Middle frontal gyrus (tissue), 1 donor: ENCODE results near the gene IMPDH1.
"Not testable (repeated sequence)": the region's sequence is repeated elsewhere in the genome, so short reads cannot be mapped to it uniquely, and the experiment has no call there.

Source experiments
- DNase-seq: peaks from one replicate; pipeline ENCODE4 v3.0.0-alpha.2; 2015; ENCODE audit warnings: low spot score; ENCODE audit errors: extremely low spot score

IMPDH1 gene

DNA sequence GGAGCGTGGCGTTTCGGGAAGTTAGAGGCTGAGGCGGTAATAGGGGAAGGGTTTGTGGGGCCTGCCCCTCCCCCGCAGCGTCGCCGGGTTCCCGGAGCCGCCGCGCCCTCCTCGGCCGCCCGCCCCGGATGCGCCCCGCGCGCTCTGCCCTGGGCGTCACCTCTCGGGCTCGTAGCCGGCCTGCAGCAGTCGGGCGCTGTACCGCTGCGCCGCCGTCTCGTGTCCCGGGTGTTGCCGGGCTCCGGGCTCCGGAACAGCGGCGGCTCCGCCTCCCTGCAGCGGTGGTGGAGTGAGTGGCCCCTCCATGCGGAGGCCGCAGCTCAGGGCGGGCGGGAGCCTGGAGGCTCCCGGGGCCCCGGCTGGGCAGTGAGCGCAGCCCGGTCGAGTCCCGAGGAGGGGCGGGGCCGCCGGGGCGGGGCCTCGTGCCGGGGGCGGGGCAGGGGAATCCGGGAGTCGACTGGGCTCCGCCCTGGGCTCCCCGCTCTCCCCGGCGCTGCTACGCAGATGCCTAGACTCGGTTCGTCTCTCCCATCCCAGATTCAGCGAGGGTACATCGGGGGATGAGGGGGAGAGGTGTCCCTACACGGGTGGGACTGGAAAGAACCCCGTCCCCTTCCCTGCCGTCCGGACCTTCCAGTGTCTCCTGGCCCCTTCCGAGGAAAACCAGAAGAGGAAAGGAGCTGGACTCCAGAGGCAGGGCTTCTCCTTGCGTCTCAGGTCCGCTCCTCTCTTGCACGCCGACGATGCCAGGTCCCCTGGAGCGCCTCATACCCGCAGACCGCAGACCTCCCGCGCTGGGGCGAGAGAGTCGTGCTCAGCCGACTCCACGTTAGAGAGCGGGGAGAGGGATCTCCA lies at the start of gene IMPDH1:
Gene IMPDH1, minus strand, starts transcription at position 387 of the 855 bp plus-strand sequence. Its CDS starts 81 bp downstream, at position 306.
- DNase-seq: peak; percentile 33

DNA sequence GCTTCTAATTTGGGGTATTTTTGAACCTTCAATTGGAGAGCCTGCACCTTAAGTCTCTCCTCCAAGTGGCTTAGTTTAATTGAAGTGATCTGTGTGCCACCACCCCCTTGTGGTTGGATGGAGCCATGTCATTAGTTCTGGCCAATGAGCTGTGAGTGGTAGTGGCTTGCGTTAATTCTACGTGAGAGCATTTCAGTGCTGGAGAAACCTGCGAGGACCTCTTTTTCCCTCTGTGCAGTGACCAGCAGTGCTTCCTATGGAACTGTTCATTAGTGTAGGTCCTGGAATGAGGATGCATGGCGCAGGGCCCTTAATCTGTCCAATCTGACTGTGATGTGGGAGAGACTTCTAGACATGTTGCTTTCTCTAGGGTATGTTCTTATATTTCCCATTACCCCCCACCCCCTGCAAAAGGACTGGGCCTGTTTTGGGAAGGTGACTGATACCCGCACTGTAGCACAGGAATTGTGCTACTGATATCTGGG lies 49.7 kb upstream of the IMPDH1 start:
- peak; percentile 32 for DNase-seq

DNA sequence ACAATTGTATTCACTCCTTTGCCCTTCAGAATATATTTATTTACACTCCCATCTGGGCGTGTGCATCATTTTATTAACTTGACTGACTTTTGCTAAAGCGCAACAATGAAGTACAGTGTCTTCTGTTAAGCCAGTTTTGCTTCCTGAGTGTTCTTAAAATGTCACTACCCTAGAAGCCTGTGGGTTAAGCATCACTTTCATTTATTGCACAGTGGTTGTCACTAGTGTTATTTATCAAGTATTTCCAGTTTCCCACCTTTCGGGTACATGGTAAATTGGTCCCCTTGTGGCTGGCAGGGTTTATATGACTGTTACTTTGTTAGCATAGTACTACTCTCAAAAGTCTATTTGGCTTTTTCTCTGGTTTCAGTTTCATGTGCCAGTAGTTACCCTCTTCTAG lies 49.2 kb upstream of the IMPDH1 start:
- DNase-seq: no peak

DNA sequence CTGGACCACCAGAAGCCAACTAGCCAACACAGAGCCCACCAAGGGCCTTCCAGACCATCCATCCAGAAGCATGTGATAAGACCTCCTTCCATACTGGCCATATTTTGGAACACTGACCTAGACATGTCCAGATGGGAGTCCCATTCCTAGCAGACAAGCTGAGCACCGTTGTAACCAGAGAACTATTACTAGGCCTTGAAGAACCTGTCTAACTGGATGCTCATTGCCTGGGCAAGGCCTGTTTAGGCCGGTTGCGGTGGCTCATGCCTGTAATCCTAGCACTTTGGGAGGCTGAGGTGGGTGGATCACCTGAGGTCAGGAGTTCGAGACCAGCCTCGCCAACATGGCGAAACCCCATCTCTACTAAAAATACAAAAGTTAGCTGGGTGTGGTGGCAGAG lies 47.6 kb upstream of the IMPDH1 start:
- not testable (repeated sequence) for DNase-seq

DNA sequence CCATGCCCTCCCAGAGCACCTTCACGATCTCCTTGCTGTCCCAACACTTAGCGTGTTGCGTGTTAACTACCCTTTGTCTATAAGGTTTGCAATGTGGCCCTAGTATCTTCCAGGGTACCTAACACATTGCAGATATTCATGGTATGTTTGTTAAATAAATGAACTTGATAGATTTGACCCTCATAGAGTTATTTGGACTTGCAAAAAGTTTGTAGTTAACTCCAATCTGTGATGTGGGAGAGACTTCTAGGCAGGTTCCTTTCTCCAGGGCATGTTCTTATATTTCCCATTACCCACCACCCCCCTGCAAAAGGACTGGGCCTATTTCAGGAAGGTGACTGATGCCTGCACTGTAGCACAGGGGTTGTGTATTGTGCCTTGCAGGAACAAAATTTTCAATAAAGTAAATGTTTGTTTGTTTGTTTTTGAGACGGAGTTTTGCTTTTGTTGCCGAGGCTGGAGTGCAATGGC lies 46.5 kb upstream of the IMPDH1 start:
- DNase-seq: no peak

DNA sequence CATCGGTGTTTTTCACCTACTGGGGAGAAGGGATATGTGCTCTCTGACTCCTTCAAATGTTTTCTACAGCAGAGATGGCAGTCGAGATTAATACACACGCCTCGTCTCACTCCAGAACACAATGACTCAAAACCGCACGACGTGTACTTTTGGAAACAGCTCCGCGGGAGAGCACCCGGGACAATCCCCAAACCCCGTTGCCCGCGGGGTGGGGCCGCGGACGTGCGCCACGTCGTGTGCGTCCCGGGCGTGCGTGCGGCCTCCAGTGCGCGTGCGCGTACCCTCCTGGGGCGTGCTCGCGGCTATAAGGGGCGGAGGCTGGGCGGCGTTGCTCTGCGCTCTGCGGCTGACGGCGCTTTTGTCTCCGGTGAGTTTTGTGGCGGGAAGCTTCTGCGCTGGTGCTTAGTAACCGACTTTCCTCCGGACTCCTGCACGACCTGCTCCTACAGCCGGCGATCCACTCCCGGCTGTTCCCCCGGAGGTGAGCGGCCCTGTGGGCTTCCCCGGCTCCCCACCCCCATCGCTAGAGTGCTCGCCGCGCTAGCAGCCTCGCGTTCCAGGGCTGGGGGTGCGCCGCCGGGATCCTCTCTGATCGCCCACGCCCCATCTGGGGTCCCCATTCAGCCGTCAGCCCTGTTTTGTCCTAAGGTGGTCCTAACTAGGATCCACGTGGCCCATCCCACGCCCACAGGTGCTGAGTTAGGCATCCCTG lies 45.9 kb upstream of the IMPDH1 start, which contains the start of gene HILPDA:
Gene HILPDA, plus strand, starts transcription at position 336 of the 712 bp plus-strand sequence. CDS start 1,391 bp downstream, outside the sequence.
- DNase-seq: peak; percentile 82

DNA sequence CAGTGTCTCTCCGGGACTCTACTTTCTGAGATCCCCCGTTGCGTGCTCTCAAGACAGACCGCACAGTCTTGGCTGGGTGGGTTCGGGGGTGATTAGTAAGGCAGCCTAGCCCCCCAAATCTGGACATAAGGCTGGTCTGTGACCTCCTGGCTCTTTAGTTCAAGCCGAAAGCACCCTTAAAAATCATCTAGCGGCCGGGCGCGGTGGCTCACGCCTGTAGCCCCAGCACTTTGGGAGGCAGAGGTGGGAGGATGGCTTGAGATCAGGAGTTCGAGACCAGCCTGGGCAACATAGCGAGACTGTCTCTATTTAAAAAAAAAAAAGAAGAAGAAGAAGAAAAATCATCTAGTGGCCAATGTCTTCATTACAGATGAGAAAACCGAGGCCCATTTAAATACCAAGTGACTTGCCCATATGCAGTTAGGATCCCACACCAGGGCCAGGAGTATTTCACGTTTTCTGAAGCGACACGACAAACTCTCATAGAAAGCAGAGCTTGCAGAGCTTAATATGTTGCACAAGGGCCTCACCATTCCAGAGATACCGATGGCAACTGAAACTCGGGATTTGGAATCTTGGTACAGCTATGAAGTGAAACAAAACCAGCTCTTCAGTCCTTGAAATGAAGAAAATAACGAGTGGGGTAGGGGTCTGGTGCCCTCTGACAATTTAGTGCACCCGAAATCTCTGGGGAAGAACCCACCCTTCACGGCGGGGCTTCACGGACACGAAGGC lies 45.2 kb upstream of the IMPDH1 start:
- DNase-seq: no peak

DNA sequence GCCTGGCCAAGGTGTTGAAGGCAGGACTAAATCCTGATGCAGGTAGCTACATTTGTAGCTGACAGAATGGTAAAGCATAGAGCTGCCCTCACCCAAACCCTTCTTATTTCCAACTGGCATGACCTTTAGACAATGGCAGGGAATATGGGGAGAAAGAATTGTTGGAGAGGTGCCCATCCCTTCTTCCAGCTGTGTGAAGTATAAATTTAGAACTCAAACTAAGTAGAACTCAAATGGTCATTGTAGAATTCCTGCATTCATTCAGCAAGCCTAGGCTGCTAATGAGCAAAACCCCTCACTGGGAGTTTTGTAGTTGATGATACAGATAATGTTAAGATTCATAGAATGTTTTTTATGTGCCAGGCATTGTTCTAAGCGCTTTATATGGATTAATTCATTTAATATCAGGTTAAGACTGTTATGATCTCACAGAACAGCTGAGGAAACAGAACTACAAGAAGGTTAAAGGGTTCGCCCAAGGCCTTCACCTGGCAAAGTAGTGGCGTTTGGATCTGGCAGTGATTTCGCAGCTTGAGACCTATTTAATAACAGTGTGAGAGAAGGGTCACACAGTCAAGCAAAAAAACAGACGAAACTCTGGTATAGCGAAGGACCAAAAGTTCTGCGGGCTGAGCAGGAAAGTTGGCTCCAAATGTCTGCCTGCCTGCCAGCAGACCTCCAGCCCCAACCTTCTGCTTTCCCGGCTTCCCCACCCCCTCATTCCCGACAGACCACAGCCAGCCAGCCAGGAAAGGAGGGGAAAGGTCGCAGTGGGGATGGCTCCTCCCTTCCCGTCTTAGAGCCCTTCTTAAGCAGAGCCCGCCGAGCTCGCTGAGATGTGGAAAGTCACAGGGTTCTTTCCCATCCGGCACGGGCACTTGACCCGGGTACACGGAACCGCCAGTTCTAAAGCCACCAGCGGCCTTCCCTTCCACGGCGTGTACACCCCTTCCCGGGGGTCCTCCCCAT lies 44.3 kb upstream of the IMPDH1 start:
- DNase-seq: no peak

DNA sequence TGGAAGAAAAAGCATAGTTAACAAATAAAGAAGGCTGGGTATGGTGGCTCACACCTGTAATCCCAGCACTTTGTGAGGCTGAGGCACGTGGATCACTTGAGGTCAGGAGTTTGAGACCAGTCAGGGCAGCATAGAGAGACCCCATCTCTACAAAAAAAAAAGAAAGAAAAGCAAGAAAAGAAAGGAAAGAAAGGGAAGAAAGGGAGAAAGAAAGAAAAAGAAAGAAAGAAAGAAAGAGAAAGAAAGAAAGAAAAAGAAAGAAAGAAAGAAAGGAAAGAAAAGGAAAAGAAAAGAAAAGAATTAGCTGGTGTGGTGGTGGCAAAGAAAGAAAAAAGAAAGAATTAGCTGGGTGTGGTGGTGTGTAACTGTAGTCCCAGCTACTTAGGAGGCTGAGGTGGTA lies 42.8 kb upstream of the IMPDH1 start:
- no peak for DNase-seq

DNA sequence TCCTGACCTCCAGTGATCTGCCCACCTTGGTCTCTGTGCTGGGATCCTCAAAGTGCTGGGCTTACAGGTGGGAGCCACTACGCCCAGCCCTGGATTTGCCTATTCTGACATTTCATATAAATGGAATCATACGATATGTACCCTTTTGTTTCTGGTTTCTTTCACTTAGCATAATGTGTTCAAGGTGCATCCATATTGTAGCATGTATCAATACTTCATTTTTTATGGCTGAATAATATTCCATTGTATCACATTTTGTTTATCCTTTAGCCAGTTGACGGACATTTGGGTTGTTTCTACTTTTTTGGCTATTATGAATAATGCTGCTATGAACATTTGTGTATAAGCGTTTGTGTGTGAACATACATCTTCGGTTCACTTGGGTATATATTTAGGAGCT lies 41.1 kb upstream of the IMPDH1 start:
- DNase-seq: no peak

DNA sequence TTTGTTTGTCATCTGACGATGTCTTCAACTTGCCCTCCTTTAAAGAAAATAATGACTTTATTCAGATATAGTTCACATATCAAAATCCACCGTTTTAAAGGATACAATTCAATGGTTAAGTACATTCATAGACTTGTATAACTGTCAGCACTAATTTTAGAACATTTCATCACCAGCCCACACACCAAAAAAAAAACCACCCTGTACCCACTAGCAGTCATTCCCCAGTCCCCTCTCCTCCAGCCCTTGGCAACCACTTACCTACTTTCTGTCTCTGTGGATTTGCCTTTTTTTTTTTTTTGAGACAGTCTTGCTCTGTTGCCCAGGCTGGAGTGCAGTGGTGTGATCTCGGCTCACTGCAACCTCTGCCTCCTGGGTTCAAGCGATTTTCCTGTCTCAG lies 40.6 kb upstream of the IMPDH1 start:
- DNase-seq: no peak

DNA sequence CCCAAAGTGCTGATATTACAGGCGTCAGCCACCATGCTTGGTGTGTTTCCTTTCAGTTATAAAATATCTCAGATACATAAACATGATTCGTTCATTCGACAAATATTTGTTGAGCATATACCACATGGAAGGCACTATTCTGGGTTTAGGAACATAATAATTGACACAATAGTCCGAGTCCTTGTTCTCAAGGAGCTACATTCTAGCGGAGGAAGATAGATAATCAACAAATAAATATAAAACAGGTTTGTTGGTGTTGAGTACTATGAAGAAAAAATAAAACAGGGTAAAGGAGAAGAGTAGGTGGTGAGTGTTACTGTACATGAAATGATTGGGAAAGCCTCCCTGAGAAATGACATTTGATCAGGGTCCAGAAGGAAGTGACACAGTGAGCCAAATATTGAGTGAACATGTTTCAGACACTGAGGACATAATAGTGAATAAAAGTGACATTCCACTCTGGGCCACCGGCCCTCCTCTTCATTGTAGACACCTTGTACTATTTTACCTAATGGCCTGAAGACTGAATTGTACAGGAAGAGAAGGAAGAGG lies 39.0 kb upstream of the IMPDH1 start:
- DNase-seq: no peak

DNA sequence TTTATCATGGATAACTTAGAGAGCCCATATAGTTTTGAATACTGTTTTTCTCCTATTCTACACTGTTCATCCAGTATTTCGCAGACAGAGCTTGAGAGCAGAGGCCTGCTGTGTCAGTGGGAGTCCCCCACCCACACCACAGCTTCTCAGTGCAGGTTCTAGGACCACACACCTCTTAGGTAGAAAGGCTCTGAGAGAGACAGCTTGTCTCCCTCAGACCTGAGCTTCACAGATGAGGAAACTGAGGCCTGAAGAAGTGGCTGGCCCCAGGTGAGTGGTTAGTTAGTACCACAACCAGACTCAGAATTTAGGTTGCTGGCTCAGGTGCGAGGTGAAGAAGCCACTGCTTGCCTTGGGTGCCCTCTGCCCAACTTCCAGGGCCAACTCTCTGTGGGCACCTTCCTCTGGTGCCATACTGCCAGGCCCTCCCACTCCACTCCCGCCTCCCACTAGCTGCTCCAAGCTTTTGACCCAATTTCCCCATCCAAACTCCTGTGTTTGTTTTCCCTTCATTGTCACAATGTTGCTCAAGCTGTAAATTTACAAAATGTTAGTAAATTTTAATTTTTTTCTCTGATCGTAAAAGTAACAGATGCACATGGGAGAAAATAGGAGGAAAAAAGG lies 38.3 kb upstream of the IMPDH1 start:
- DNase-seq: no peak

DNA sequence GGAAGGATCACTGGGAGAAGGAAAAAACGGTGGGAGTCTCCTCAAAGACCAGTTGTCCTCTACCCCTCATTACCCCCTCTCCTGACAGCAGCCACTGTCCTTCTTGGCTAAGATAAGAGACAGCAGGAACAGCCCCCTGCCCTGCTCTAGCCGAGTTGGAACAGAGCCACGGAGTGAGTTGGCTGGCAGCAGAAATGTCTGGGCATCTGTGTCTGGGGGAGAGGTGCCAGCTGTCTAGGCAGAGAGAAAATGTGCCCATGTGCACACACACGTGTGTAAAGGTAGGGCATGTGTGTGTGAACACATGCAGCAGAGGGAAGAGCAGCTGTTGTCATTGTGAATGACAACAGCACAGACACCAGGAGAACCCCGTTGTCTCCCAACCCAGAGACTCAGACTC lies 36.5 kb upstream of the IMPDH1 start:
- no peak for DNase-seq

DNA sequence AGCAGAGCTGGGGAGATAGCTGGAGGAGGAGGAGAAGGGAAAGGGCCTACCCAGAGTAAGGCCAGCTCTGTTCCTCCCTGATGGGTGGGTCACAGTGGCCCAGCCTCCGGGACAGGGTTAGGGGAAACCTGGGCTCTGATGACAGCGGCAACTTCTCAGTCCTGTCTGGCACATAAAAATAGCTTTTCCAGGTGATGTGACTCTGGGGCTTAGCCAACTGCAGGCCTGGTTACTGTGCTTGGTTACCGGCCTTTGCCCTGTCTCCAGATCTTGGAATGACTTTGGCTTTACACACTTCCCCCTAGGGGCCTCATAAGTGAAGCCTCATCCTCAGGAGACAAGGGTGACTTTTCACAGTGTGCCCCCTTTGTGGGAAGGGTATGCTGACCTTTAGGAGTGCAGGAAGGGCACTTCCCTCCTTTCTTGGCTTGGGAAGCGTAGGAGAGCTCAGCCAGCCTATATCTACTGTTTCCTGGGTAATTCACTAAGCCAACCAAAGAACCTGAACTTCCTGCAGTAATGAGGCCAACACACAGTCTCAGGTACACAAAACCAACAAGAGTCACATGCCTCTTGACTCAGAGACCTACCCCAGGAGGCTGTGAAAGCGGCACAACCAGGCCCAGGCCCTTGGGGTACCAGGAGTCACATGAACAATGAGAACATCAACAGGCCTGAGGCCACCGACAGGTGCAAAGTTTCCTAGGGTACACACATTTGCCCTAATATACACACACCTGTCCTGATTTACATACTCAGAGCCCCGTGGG lies 34.2 kb upstream of the IMPDH1 start:
- DNase-seq: no peak

DNA sequence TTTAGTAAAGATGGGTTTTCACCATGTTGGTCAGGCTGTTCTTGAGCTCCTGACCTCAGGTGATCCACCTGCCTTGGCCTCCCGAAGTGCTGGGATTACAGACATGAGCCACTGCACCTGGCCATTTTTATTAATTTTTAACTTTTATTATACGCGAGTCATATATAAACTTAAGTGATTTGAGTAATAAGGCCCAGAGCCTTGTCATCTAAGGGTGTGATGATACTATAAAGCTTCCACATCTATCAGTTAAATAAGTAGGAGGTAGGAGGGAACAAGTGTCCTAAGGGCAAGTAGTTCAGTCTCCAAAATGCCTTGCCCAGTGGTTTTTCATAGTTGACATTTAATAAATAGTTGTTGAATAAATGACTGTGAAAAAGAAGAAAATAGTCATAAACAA lies 32.6 kb upstream of the IMPDH1 start:
- DNase-seq: no peak

DNA sequence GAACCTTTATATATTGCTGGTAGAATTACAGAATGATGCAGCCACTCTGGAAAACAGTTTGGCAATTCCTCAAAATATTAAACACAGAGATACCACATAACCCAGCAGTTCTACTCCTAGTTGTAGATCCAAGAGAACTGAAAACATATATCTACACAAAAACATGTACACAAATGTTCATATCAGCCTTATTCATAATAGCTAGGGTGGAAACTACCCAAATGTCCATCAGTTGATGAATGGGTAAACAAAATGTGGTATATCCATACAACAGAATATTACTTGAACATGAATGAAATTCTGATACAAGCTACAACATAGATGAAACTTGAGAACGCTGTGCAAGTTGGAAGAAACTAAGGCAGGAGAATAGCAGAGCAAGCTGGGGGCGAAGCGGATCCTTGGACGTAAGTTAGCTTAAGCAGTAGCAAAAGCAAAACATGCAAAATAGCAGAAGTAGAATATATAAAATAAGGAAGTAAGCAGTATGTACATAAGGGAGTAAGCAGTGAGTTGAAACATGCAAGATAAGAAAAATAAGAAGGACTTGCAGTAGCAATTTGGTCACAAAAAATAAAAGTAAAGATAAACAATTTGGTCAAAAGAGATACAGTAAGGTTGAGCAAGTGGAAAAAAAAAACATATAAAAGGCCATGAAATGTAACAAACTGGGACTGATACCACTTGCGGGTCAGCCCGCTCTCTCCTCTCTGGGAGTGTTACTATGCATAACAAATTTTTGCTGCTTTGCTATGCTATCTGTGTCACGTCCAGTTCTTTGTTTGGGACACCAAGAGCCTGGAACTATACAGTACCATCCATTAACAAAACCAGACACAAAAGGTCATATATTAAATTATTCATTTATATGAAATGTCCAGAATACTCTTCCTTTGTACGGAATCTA lies 27.9 kb upstream of the IMPDH1 start:
- no peak for DNase-seq

DNA sequence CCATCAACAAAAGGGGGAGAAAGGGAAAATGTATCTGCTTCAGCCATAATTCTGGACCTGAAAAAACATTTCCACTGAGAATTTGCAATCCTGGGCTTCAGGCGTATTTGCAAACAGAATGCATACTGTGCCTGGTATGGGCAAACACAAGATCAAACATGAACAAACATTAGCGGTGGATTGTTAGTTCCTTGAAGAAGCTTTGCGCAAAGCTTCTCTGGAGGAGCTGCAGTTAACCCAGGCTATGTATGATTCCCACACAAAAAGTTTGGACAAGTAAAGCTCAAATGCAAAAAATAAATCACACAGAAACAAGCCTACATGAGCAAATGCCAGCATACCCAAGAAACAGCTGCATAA lies 25.5 kb upstream of the IMPDH1 start:
- DNase-seq: no peak
